Measurements from ENCODE around the gene KLRF1. TPM values are rescaled to one million over a fixed set of nuclear protein-coding genes. Genes with fewer than 3 reads are reported as not detected.

KLRF1 gene
- total RNA-seq, 1 donor from 2014 or later, result not detected

DNA sequence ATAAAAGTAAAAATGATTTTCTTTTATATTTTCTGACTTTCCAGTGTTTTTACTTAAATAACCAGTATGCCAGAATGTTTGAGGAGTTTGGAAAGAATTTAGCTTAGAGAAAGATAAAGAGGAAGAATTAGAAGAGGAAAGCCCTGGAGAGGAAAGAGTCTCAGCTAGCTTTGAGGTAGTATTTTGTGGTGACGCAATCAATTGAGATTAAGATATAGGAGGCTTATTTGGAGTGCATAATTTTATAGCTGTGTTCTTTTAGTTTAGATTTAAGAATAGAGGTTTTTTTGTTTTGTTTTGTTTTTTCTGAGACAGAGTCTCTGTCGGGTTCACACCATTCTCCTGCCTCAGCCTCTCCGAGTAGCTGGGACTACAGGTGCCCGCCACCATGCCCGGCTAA lies 23.8 kb downstream of the KLRF1 start:
- H3K36me3 ChIP-seq (ENCODE audit: insufficient read depth, low read length), result no peaks in the 10 kb centered on the region
- H2AFZ ChIP-seq (ENCODE audit: low read depth, low read length), result no peak overlapping the region
- FAIRE-seq, result no peak
- H3K36me3 Mint-ChIP-seq (ENCODE audit: low read depth, unreplicated experiment), result no peaks in the 10 kb centered on the region
- no peak overlapping the region for H3K4me3 Mint-ChIP-seq (ENCODE audit: unreplicated experiment)
- H3K27ac ChIP-seq (ENCODE audit: low read depth, low read length), result no peak overlapping the region
- no peak overlapping the region for H3K9ac ChIP-seq (ENCODE audit: low read length)
- H3K27me3 ChIP-seq (ENCODE audit: insufficient read depth, low read length), result no peaks in the 10 kb centered on the region
- H3K4me3 ChIP-seq (ENCODE audit: insufficient read depth, low read depth, low read length), result no peak overlapping the region
- H3K79me2 ChIP-seq (ENCODE audit: insufficient read depth, low read length), result no peaks in the 10 kb centered on the region
- DNase-seq (ENCODE audit: low read depth), result no peak
- H3K4me1 ChIP-seq (ENCODE audit: insufficient read depth, low read length), result no peaks in the 10 kb centered on the region
- TF ChIP-seq EZH2 (IDR thresholded peaks at IDR 0.05; ENCODE audit: insufficient read depth, low read length), result no peak
- H3K4me2 ChIP-seq (ENCODE audit: low read length), result no peak overlapping the region
- H3K4me1 Mint-ChIP-seq (ENCODE audit: low read depth, unreplicated experiment), result no peaks in the 10 kb centered on the region
- no peaks in the 10 kb centered on the region for H4K20me1 ChIP-seq (ENCODE audit: insufficient read depth, low read length)
- no peaks in the 10 kb centered on the region for H3K9me3 ChIP-seq (ENCODE audit: insufficient read depth, low read depth, low read length)
- no peaks in the 10 kb centered on the region for H3K27me3 Mint-ChIP-seq (ENCODE audit: low read depth, unreplicated experiment)
- H3K27ac Mint-ChIP-seq (ENCODE audit: unreplicated experiment), result no peak overlapping the region
- no peaks in the 10 kb centered on the region for H3K9me3 Mint-ChIP-seq (ENCODE audit: unreplicated experiment)

DNA sequence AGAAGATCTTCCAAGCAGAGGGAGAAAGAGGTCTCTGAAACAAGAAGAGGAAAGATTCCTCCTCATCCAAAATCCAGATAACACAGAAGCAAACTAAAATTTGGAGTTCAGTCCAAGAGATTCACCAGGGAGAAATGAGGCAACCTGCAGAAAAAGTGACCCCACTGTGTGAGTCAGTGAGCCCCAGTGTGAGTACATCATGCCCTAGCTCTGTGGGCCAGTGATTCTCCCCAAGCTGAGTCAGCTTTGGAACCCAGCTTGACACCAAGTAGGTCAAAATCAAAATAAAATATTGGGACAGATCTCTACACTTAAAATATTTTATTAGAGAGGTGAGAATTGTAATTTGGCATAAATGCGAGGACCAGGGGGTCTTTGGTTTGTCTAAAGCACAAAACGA lies 24.6 kb downstream of the KLRF1 start:
- no peaks in the 10 kb centered on the region for H3K27me3 ChIP-seq (ENCODE audit: insufficient read depth, low read length)
- Mint-ChIP-seq H3K27me3 (ENCODE audit: low read depth, unreplicated experiment) (no peaks in the 10 kb centered on the region), H3K36me3 (ENCODE audit: low read depth, unreplicated experiment) (no peaks in the 10 kb centered on the region), H3K4me1 (ENCODE audit: low read depth, unreplicated experiment) (no peaks in the 10 kb centered on the region), H3K4me3 (ENCODE audit: unreplicated experiment) (no peak overlapping the region), H3K9me3 (ENCODE audit: unreplicated experiment) (no peaks in the 10 kb centered on the region), H3K27ac (ENCODE audit: unreplicated experiment) (no peak overlapping the region)
- TF ChIP-seq, protein P1, sequence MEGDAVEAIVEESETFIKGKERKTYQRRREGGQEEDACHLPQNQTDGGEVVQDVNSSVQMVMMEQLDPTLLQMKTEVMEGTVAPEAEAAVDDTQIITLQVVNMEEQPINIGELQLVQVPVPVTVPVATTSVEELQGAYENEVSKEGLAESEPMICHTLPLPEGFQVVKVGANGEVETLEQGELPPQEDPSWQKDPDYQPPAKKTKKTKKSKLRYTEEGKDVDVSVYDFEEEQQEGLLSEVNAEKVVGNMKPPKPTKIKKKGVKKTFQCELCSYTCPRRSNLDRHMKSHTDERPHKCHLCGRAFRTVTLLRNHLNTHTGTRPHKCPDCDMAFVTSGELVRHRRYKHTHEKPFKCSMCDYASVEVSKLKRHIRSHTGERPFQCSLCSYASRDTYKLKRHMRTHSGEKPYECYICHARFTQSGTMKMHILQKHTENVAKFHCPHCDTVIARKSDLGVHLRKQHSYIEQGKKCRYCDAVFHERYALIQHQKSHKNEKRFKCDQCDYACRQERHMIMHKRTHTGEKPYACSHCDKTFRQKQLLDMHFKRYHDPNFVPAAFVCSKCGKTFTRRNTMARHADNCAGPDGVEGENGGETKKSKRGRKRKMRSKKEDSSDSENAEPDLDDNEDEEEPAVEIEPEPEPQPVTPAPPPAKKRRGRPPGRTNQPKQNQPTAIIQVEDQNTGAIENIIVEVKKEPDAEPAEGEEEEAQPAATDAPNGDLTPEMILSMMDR (IDR thresholded peaks at IDR 0.05; ENCODE audit: insufficient read depth, low read depth, low read length), result no peak
- TF ChIP-seq EZH2 (IDR thresholded peaks at IDR 0.05; ENCODE audit: insufficient read depth, low read length), result no peak
- H3K4me2 ChIP-seq (ENCODE audit: low read length), result no peak overlapping the region
- H3K36me3 ChIP-seq (ENCODE audit: insufficient read depth, low read length), result no peaks in the 10 kb centered on the region
- FAIRE-seq (no peak), DNase-seq (ENCODE audit: low read depth) (no peak)
- H3K9ac ChIP-seq (ENCODE audit: low read length), result no peak overlapping the region
- H3K4me3 ChIP-seq (ENCODE audit: insufficient read depth, low read depth, low read length), result no peak overlapping the region
- no peaks in the 10 kb centered on the region for H4K20me1 ChIP-seq (ENCODE audit: insufficient read depth, low read length)
- no peak overlapping the region for H2AFZ ChIP-seq (ENCODE audit: low read depth, low read length)
- H3K27ac ChIP-seq (ENCODE audit: low read depth, low read length), result no peak overlapping the region
- no peaks in the 10 kb centered on the region for H3K4me1 ChIP-seq (ENCODE audit: insufficient read depth, low read length)
- H3K9me3 ChIP-seq (ENCODE audit: insufficient read depth, low read depth, low read length), result no peaks in the 10 kb centered on the region
- no peaks in the 10 kb centered on the region for H3K79me2 ChIP-seq (ENCODE audit: insufficient read depth, low read length)

DNA sequence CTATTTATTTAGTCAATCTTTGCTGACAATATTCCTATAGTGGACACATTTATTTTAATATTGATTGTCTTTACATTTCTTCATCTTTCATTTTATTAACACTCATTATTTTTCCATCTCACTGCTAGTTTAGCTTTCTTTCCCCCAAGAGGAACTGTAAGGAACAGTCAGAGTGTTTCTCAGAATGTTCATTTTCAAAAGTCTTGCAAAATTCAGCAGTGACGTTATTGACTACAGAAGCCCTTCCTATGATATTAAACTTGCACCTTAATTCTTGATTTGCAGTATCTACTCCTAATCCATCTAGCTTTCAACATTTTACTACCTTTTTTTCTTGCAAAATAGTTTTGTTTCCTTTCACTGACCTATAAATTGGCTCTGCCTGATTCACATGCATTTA lies 28.9 kb downstream of the KLRF1 start:
- no peak for TF ChIP-seq EZH2 (IDR thresholded peaks at IDR 0.05; ENCODE audit: insufficient read depth, low read length)
- TF ChIP-seq, protein P1 (IDR thresholded peaks at IDR 0.05; ENCODE audit: insufficient read depth, low read depth, low read length), result no peak
- H2AFZ ChIP-seq (ENCODE audit: low read depth, low read length), result no peak overlapping the region
- H3K27ac ChIP-seq (ENCODE audit: low read depth, low read length), result no peak overlapping the region
- H3K36me3 ChIP-seq (ENCODE audit: insufficient read depth, low read length), result no peaks in the 10 kb centered on the region
- no peaks in the 10 kb centered on the region for H3K9me3 Mint-ChIP-seq (ENCODE audit: unreplicated experiment)
- no peaks in the 10 kb centered on the region for H3K36me3 Mint-ChIP-seq (ENCODE audit: low read depth, unreplicated experiment)
- H3K4me1 Mint-ChIP-seq (ENCODE audit: low read depth, unreplicated experiment), result no peaks in the 10 kb centered on the region
- H3K4me1 ChIP-seq (ENCODE audit: insufficient read depth, low read length), result no peaks in the 10 kb centered on the region
- H3K79me2 ChIP-seq (ENCODE audit: insufficient read depth, low read length), result no peaks in the 10 kb centered on the region
- no peak overlapping the region for H3K27ac Mint-ChIP-seq (ENCODE audit: unreplicated experiment)
- no peaks in the 10 kb centered on the region for H3K27me3 Mint-ChIP-seq (ENCODE audit: low read depth, unreplicated experiment)
- no peaks in the 10 kb centered on the region for H3K27me3 ChIP-seq (ENCODE audit: insufficient read depth, low read length)
- H3K4me3 ChIP-seq (ENCODE audit: insufficient read depth, low read depth, low read length), result no peak overlapping the region
- H3K4me2 ChIP-seq (ENCODE audit: low read length), result no peak overlapping the region
- H3K9me3 ChIP-seq (ENCODE audit: insufficient read depth, low read depth, low read length), result no peaks in the 10 kb centered on the region
- H4K20me1 ChIP-seq (ENCODE audit: insufficient read depth, low read length), result no peaks in the 10 kb centered on the region
- H3K9ac ChIP-seq (ENCODE audit: low read length), result no peak overlapping the region
- H3K4me3 Mint-ChIP-seq (ENCODE audit: unreplicated experiment), result no peak overlapping the region
- DNase-seq (ENCODE audit: low read depth) (no peak), FAIRE-seq (no peak)
